Stimulated activated CD4-positive, alpha-beta T cell treated with anti-CD3 and anti-CD28 coated beads, Interleukin-2, amount 100 ng/mL, for 4 hours (primary cell): ENCODE measurements around the gene FAAH.
"Not testable (repeated sequence)": the region's sequence is repeated elsewhere in the genome, so short reads cannot be mapped to it uniquely, and the experiment has no call there.

Source experiments
- DNase-seq: peaks from one replicate; pipeline ENCODE4 v3.0.0-alpha.2; 2020; ENCODE audit warnings: low read depth

Gene FAAH

DNA sequence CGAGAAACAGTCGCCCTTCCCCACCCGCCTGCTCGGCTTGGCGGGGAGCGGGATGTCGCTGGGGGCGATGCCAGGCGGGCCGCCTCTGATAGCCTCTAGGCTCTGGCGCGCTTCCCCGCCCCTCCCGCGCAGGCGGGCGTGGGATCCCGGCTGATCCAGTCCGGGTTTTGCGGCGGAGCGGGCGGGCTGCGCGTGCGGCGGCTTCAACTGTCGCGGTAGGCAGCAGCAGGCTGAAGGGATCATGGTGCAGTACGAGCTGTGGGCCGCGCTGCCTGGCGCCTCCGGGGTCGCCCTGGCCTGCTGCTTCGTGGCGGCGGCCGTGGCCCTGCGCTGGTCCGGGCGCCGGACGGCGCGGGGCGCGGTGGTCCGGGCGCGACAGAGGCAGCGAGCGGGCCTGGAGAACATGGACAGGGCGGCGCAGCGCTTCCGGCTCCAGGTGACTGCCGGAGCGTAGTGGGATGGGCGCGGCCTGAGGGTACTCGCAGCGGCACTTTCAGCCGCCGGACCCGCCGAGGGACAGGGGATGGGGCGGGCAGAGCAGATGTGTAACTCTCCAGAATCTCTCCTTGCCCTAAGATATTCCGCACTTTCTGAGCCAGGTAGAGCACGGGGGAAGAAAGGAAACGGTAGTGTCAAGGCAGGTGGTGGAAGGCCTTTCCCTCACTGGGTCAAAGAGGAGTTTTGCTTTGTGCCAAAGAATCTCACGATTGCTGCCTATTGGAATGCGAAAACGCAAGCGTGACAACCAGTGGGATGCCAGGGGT is at the start of gene FAAH:
Gene FAAH, plus strand, starts transcription at position 210 of the 764 bp plus-strand sequence. Its CDS starts 32 bp downstream, at position 242.
- no peak for DNase-seq

DNA sequence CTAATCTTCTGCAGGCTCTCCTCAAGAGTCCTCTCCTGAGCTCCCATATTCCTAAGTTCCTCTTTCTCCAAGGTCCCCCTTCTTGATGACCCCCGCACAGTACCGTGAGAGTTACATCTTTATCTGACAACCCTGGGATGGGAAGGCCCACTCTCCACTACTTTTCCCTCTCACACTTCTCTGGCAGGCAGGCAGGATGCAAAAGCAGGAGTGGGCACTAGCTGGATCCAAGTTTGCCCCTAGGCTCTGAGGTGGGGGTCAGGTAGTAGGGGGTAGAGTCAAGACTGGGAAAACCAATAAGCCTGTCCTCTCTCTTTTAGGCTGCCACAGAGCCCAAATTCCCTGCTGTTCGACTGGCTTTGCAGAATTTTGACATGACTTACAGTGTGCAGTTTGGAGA is 49.6 kb upstream of the FAAH start:
- DNase-seq: no peak

DNA sequence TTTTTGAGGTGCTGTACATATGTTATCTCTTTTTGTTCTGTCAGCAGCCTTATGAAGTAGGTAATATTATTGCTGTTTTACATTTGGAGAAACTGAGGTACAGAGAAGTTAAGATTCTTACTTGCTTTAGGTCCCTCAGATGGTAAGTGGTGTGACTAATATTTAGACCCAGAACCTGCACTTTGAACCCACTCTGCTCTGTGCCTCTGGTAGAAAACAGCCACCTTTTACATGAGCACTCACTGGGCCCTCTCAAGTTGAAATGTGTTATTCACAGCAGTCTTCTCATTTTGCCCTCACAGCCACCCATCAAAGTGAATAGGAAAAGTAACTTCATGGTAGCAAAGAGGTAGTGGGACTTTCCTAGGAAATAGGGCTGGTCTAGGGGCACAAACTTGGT is 48.8 kb upstream of the FAAH start:
- DNase-seq: no peak

DNA sequence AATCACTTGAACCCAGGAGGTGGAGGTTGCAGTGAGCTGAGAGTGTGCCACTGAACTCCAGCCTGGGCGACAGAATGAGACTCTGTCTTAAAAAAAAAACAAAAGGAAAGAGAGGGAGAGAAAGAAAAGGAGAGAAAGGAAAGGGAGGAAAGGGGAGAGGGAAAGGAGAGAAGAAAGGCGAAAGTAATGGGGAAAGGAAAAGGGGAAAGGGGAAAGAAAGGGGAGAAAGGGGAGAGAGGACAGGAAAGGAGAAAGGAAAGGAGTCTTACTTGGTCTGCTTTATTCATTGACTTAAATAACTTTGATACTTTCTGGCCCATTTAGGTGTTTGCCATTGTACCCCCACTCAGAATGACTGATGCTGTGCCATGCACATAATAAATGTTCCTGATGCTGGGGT is 41.8 kb upstream of the FAAH start:
- DNase-seq: no peak

DNA sequence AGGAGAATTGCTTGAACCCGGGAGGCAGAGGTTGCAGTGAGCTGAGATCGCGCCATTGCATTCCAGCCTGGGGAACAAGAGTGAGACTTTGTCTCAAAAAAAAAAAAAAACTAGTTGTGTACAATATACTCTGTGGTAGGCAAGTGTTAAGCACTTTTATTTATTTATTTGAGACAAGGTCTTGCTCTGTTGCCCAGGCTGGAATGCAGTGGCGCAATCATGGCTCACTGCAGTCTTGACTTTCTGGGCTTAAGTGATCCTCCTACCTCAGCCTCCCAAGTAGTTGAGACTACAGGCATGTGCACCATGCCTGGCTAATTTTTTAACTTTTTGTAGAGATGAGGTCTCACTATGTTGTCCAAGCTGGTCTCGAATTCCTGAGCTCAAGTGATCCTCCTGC is 38.2 kb upstream of the FAAH start:
- not testable (repeated sequence) for DNase-seq

DNA sequence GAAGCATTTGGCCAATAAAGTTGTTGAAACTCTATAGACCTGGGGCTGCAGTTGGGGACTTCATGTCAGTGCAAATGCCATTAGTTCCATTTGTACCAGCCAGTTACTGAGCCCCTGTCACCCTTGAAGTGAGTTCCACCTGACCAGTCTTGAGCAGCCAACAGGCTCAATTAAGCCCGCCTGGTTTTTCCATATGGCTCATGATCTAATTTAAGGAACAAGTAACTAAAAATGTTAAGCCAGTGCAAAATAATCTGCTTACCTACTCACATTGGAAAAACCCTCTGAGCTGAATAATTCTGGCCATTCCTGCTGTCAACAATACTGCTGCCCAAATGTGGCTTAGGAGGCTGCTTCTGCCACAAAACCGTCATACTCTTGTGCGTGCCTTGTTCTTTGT is 32.0 kb upstream of the FAAH start:
- no peak for DNase-seq

DNA sequence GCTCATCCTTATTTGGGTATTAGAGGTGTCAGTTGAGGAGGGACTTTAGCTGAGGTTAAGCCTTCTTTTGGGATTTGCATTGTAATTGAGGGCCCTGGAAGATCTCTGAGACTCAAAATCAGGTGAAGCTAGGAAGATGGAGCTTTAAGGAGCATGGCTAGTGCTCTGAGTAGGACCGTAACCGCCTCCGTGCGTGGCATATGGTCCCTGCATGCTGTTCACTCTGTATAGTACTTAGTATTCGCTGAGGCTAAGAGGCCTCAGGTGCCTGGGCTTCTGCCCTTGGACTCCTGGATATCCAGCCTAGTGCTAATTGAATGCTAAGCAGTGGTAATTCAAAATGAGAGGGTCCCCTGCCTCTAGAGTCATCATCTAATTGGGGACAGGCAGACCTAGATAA is 31.0 kb upstream of the FAAH start:
- DNase-seq: no peak

DNA sequence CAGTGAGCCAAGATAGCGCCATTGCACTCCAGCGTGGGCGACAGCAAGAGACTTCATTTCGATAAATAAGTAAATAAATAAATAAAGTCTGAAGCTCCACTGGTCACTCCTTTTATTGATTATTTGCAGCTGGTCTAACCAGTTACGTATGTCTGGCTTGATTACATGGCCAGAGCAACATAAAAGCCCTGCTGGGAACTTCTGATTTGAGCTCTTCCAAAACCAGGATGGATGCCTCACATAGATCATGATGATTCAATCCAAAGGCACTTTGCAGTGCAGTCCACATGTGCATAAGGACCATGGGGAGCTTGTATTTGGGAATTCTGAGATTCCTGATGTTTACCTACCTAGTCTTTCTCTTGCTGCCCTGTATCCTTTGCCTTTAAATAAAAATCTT is 29.5 kb upstream of the FAAH start:
- no peak for DNase-seq

DNA sequence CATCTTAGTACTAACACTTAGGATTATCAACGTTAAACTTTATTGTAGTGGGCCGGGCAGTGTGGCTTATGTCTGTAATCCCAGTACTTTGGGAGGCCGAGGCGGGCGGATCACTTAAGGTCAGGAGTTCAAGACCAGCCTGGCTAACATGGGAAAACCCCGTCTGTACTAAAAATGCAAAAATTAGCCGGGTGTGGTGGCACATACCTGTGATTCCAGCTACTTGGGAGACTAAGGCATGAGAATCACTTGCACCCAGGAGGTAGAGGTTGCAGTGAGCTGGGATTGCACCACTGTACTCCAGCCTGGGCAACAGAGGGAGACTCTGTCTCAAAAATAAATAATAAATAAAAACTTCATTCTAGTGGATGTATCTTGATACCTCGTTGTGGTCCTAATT is 28.3 kb upstream of the FAAH start:
- DNase-seq: not testable (repeated sequence)

DNA sequence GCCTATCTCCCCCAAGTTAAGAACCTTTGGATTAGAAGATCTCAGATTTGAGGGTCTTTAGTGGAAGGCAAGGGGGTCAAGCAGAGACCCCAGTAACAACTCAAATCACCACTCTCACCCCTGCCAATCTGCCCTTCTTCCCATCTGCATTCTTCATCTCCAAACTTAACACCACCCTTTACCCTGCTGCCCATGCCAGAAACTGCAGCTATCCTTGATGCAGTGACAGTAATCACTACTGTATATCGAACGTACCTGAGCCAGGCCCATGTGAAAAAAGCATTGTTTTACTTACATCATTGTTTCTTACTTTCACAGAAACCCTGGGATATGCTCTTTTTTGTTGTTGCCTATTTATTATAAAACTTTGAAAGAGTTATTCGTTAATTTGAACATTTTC is 27.0 kb upstream of the FAAH start:
- DNase-seq: no peak

DNA sequence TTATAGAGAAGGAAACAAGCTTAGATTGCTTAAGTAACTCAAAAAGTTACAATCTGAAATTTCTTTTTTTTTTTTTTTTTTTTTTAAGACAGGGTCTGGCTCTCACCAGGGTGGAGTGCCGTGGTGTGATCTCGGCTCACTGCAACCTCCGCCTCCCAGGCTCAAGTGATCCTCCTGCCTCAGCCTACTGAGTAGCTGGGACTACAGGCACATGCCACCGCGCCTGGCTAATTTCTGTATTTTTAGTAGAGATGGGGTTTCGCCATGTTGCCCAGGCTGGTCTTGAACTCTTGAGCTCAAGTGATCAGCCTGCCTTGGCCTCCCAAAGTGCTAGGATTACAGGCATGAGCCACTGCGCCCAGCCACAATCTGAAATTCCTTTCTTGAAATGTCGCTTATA is 26.4 kb upstream of the FAAH start:
- not testable (repeated sequence) for DNase-seq

DNA sequence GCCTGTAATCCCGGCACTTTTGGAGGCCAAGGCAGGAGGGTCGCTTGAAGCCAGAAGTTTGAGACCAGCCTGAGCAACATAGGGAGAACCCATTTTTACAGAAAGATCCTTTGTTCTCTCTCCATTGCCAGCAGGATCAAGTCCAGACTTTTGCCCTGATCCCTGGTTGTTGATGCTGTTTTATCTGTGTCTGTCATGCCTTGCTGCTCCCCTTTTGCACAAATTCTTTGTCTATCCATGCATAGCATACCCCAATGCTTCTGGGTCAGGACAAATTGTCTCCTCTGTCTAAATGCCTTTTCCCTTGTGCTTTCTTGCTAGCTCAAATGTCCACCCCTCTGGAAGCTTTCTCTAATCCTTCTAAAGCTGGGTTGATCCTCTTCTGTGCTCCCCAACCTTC is 25.3 kb upstream of the FAAH start:
- no peak for DNase-seq

DNA sequence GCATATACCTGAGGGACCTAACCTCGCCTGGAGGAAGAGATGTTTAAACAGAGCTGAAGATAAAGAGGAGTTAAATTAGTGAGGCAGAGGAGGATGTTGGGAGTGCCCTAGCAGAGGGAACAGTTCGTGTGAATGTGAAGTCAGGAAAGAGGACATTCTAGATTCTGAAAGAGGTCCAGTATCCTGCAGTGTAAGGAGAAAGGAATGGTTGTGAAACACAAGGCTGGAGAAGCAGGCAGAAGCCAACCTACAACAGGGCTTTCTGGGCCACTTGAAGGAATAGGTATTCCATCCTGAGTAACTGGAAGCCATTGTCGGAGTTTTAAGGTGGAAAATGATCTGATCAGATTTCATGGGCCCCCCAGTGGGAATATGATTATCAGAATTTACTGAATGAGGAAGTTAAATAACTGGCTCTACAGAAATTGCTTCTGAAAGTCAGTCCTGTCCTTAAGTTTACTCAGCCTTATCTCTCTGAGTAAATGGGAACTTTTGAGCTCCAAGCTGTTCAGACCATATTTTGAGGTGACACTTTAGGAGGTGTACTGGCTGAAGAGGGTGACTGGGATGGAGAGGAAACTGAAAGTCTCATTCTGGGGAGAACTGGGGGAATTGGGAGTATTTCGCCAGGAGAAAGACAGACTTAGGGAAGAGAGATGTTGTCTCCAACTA is 24.4 kb upstream of the FAAH start:
- no peak for DNase-seq

DNA sequence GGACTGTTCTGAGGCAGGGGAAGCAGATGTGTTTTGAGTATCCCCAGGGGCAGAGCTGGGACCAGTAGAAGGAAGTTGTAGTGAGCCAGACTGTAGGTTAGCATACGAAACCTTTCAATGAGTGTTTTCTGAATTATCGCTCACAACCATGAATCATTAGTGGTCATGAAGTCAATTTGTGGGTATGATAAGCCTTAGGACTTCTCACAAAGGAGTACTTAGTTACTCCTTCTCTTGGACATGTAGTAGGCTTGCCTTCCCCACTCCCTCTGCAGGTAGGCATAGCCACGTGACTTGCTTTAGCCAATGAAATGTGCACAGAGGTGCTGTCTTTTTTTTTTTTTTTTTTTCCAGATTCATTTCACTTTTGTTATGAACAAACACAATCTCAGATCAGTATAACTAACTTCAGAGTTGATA is 23.9 kb upstream of the FAAH start:
- DNase-seq: no peak

DNA sequence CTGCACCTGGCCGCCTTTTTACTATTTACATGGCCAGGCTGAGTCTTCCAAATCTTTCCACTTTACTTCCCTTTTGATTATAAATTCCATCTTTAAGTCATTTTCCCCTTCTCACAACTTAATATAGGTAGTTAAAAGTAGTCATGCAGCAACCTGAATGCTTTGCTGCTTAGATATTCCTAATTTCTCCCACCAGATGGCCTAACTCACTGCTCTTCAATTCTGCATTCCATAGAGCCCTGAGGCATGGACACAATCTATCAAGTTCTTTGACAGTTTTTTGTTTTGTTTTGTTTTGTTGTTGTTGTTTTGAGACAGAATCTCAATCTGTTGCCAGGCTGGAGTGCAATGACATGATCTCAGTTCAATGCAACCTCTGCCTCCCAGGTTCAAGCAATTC is 21.7 kb upstream of the FAAH start:
- DNase-seq: no peak

DNA sequence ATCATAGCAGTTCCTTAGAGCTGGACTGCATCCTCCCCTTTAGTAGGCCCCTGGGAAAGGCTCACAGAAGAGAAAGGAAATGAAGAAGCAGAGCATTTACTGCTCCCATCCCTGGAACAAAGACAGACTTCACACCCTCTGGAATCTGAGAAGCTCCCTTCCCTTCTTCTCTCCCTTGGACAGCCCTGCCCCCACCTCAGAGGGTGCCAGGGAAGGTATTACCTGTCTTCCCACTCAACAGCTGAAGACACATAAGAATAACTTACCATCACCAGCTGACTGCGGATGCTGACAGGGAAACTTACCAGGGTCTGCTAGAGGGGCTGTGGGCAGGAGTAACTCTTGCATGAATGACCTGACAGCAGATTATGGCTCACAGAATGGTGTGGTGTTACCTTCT is 14.1 kb upstream of the FAAH start:
- no peak for DNase-seq

DNA sequence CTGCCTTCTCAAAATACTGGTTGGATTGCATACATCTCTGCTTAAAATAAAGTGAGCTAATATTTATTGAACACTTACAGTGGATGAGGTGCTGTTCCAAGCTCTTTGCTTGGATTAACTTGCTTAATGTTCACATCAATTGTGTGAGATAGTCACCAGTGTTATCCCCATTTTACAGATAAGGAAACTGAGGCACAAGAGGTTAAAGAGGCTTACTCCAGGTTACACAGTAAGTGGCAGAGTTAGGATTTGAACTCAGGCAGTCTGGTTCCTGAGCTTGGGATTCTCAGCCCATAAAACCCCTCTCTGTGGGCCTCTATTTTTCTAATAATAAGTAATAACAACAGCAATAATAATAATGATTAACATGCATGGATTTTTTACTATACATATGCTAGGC is 13.6 kb upstream of the FAAH start:
- DNase-seq: no peak

DNA sequence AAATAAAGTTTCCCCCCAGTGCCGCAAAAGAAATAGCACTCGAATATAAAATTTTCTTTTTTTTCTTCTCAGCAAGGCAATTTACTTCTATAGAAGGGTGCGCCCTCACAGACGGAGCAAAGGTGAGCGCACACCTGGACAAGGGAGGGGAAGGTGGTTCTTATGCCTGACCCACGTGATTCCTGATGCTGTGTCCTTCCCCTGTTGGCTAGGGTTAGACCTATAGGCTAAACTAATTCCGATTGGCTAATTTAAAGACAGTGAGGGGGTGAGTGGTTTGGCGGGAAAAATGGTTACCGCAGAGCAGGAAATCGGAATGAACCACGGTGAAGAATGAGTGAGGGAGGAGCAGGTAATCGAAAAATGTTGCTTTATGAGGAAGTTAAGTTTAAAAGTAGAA is 607 bp upstream of the FAAH start:
- no peak for DNase-seq

DNA sequence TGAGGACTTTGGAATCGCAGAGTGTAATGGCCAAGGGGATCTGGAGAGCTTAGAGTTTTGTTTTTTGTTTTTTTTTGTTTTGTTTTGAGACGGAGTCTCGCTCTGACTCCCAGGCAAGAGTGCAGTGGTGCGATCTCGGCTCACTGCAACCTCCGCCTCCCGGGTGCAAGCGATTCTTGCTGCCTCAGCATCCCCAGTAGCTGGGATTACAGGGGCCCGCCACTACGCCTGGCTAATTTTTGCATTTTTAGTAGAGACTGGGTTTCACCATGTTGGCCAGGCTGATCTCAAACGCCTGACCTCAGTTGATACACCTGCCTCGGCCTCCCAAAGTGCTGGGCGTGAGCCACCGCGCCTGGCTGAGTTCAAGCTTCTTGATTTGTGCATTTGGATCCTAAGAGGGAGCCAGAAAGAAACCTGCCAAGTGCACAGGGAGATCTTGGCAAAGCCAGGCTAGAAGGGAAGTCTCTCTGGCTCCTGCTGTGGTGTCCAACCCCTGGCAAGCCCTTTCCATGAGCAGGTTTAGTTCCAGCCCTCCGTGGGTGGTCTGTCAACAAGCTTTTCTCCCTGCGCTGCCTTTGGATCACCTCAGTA is 852 bp downstream of the FAAH start:
- DNase-seq: no peak

DNA sequence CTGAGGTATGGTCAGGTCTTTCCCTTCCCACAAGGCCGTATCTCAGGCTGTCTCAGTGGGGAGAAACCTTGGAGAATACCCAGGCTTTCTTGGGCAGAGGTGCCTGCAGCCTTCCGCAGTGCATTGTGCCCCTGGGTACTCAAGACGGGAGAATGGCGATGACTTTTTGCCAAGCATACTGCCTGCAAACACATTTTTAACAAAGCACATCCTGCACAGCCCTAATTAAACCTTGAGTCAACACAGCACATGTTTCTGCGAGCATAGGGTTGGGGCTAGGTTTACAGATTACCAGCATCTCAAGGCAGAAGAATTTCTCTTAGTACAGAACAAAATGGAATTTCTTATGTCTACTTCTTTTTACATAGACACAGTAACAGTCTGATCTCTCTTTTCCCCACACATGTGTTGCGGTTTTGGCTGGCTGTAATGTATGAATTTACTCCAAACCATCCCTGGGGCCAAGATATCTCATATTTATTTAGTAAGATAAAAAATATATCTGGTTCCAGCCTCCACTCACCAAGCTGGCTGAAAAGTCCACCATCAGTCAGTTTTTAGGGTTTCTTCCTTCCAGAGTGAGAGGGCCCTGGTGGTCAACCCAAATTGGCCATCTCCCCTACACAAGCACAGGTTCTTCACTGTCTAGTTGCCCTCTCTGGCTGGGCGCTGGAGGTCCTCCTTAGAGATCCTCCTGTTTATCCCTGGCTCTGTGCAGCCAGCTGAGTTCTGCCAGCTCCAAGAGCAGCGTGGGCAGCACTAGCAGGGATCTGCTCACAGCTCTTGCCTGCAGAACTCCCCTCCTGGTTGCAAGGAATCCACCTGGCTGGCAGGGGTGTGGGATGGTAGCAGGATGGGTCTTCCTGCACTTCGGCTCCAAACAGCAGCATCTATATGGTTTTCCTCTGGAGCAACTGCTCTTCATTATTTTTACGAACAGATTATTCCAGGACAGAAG is 2.6 kb downstream of the FAAH start:
- no peak for DNase-seq

DNA sequence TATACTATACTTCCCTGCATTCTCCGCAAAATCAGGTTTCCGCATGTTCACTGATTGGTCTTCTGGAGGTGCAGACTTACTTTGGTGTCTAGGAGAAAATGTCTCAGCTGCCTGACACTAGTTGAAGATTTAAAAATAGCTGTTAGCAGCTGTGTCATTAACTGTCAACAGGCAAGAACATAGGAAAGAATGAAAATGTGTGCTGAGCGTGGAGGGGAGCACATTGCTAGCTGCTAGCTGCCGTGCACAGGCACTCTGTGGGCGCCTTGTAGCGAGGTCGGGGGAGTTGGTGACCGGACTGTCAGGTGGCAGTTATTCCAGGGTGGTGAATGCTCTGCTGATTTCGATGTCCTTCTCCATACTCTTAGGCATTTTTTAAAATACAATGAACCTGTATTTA is 5.2 kb downstream of the FAAH start:
- DNase-seq: no peak

DNA sequence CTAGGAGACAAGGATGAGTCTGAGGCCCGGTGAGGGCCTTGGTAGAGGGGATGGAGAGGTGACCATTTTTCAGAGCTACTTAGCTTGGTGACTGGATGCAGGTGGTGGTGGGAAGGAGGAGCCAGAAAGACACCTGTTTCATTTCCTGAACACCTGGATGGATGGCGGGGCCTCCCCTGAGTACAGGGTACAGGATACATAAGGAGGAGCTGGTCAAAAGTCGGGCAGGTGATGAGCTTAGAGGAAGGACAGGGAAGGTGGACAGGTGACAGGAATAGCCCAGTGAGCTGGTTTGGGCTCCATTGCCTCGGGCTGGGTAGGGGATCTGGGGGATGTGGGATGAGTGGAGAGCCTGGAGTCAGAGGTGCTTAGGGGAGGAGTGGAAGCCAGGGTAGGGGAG is 6.3 kb downstream of the FAAH start:
- DNase-seq: no peak
